Activated naive CD4-positive, alpha-beta T cell treated with anti-CD3 and anti-CD28 coated beads, Interleukin-2, amount 10 ng/mL, durations not matched to agents 7 days and 5 days (primary cell): ENCODE results near the gene NTN5.
"Not testable (repeated sequence)": the region's sequence is repeated elsewhere in the genome, so short reads cannot be mapped to it uniquely, and the experiment has no call there.

ENCODE experiments used
- CTCF ChIA-PET: fragments of 350-600 bp; sonication (Branson Sonifier 250); formaldehyde crosslinking; loops from one replicate; lab custom pipeline; 2021; ENCODE audit warnings: antibody characterized with exemption; lab: Charles Lee
- DNase-seq: peaks from one replicate; pipeline ENCODE4 v3.0.0-alpha.2; 2020
- H3K27ac Mint-ChIP-seq: one replicate; pipeline ENCODE4 v1.8.0; 2021; ENCODE audit warnings: mild to moderate bottlenecking, moderate library complexity, mixed read lengths
- H3K27me3 Mint-ChIP-seq: one replicate; pipeline ENCODE4 v1.8.0; 2021; ENCODE audit warnings: mild to moderate bottlenecking, mixed read lengths
- H3K36me3 Mint-ChIP-seq: one replicate; pipeline ENCODE4 v1.8.0; 2021; ENCODE audit warnings: mixed read lengths
- H3K4me1 Mint-ChIP-seq: one replicate; pipeline ENCODE4 v1.8.0; 2021; ENCODE audit warnings: mixed read lengths
- H3K4me3 Mint-ChIP-seq: one replicate; pipeline ENCODE4 v1.8.0; 2021; ENCODE audit warnings: mild to moderate bottlenecking, moderate library complexity, mixed read lengths
- H3K9me3 Mint-ChIP-seq: one replicate; pipeline ENCODE4 v1.8.0; 2021; ENCODE audit warnings: mixed read lengths

The NTN5 gene

GRCh38 chr19:48672994-48673393, at the start of gene NTN5:
Gene NTN5, minus strand, starts transcription at chr19:48673017. Its CDS starts 2,031 bp downstream, at chr19:48670986.
- Mint-ChIP-seq H3K9me3 (peaks cover 6% of the 10 kb centered on the region), H3K27me3 (peaks cover 27% of the 10 kb centered on the region), H3K4me3 (no peak within 1 kb of the TSS), H3K27ac (no peak within 1 kb of the TSS), H3K36me3 (no peaks in the 10 kb centered on the region), H3K4me1 (peaks cover 6% of the 10 kb centered on the region)
- DNase-seq: no peak
- CTCF ChIA-PET: interaction anchor here (0.5 to 4.3 kb wide), 2 partner anchors 27 to 112 kb away, joined by 3 to 31 read pairs; partner anchors contain the start of gene CA11

GRCh38 chr19:48722196-48722708, 49.4 kb upstream of the NTN5 start:
- H3K4me3 Mint-ChIP-seq: peak overlapping the region; percentile 26
- peaks cover 10% of the 10 kb centered on the region for H3K27me3 Mint-ChIP-seq
- CTCF ChIA-PET: no interaction called here
- peaks cover 48% of the 10 kb centered on the region for H3K4me1 Mint-ChIP-seq
- DNase-seq: no peak
- H3K9me3 Mint-ChIP-seq: peaks cover 18% of the 10 kb centered on the region
- H3K36me3 Mint-ChIP-seq: peaks cover 21% of the 10 kb centered on the region
- H3K27ac Mint-ChIP-seq: no peak overlapping the region

GRCh38 chr19:48720613-48721296, 47.9 kb upstream of the NTN5 start:
- Mint-ChIP-seq H3K27ac (peak overlapping the region; percentile 98), H3K27me3 (peaks cover 12% of the 10 kb centered on the region), H3K4me3 (peak overlapping the region; percentile 96), H3K36me3 (peaks cover 11% of the 10 kb centered on the region), H3K4me1 (peaks cover 37% of the 10 kb centered on the region), H3K9me3 (peaks cover 9% of the 10 kb centered on the region)
- peak; percentile 96 for DNase-seq
- CTCF ChIA-PET: no interaction called here

GRCh38 chr19:48720251-48720612, 47.4 kb upstream of the NTN5 start:
- peak overlapping the region; percentile 96 for H3K4me3 Mint-ChIP-seq
- no peak for DNase-seq
- CTCF ChIA-PET: no interaction called here

GRCh38 chr19:48719263-48720171, 46.7 kb upstream of the NTN5 start, which contains the start of gene MAMSTR:
Gene MAMSTR, minus strand, starts transcription at chr19:48719725. Its CDS starts 694 bp downstream, at chr19:48719031.
- no peak for DNase-seq
- Mint-ChIP-seq H3K36me3 (peaks cover 1% of the 10 kb centered on the region), H3K4me1 (peaks cover 36% of the 10 kb centered on the region), H3K27me3 (peaks cover 15% of the 10 kb centered on the region), H3K4me3 (peak within 1 kb of the TSS; percentile 96), H3K27ac (peak within 1 kb of the TSS; percentile 98), H3K9me3 (no peaks in the 10 kb centered on the region)
- CTCF ChIA-PET: no interaction called here

More at GRCh38 chr19:48720251-48720612, 47.4 kb upstream of the NTN5 start:
- Mint-ChIP-seq H3K36me3 (peaks cover 6% of the 10 kb centered on the region), H3K27me3 (peaks cover 15% of the 10 kb centered on the region), H3K27ac (peak overlapping the region; percentile 98), H3K9me3 (peaks cover 5% of the 10 kb centered on the region), H3K4me1 (peaks cover 37% of the 10 kb centered on the region)

GRCh38 chr19:48718711-48719231, 46.0 kb upstream of the NTN5 start:
- no peak overlapping the region for H3K4me3 Mint-ChIP-seq
- peaks cover 40% of the 10 kb centered on the region for H3K4me1 Mint-ChIP-seq
- CTCF ChIA-PET: no interaction called here
- peak overlapping the region; percentile 55 for H3K27ac Mint-ChIP-seq
- H3K9me3 Mint-ChIP-seq: no peaks in the 10 kb centered on the region
- peaks cover 1% of the 10 kb centered on the region for H3K36me3 Mint-ChIP-seq
- no peak for DNase-seq
- H3K27me3 Mint-ChIP-seq: peaks cover 15% of the 10 kb centered on the region

GRCh38 chr19:48718106-48718505, 45.3 kb upstream of the NTN5 start:
- Mint-ChIP-seq H3K4me1 (peaks cover 45% of the 10 kb centered on the region), H3K27me3 (peaks cover 15% of the 10 kb centered on the region)
- H3K36me3 Mint-ChIP-seq, H3K9me3 Mint-ChIP-seq, H3K27ac Mint-ChIP-seq, DNase-seq, H3K4me3 Mint-ChIP-seq: not testable (repeated sequence)
- CTCF ChIA-PET: interaction anchor here (0.7 kb wide), 1 partner anchor 110 kb away, joined by 3 read pairs; no protein-coding TSS in a partner anchor

GRCh38 chr19:48716562-48717291, 43.9 kb upstream of the NTN5 start:
- DNase-seq: no peak
- no peaks in the 10 kb centered on the region for H3K9me3 Mint-ChIP-seq
- H3K36me3 Mint-ChIP-seq: peaks cover 4% of the 10 kb centered on the region
- peaks cover 15% of the 10 kb centered on the region for H3K27me3 Mint-ChIP-seq
- H3K27ac Mint-ChIP-seq: no peak overlapping the region
- no peak overlapping the region for H3K4me3 Mint-ChIP-seq
- peaks cover 42% of the 10 kb centered on the region for H3K4me1 Mint-ChIP-seq
- CTCF ChIA-PET: no interaction called here

GRCh38 chr19:48715681-48716171, 42.9 kb upstream of the NTN5 start:
- CTCF ChIA-PET: no interaction called here
- peak overlapping the region; percentile 78 for H3K4me3 Mint-ChIP-seq
- peaks cover 33% of the 10 kb centered on the region for H3K4me1 Mint-ChIP-seq
- peaks cover 15% of the 10 kb centered on the region for H3K27me3 Mint-ChIP-seq
- H3K36me3 Mint-ChIP-seq: peaks cover 8% of the 10 kb centered on the region
- DNase-seq: no peak
- peaks cover 7% of the 10 kb centered on the region for H3K9me3 Mint-ChIP-seq
- peak overlapping the region; percentile 52 for H3K27ac Mint-ChIP-seq

- H3K4me3 Mint-ChIP-seq: peak overlapping the region; percentile 78
These were observed 42.2 kb upstream of the NTN5 start for GRCh38 chr19:48714759-48715675.

GRCh38 chr19:48713864-48714755, 41.3 kb upstream of the NTN5 start:
- Mint-ChIP-seq H3K9me3 (peaks cover 7% of the 10 kb centered on the region), H3K27me3 (peaks cover 12% of the 10 kb centered on the region), H3K4me3 (peak overlapping the region; percentile 78), H3K36me3 (peaks cover 8% of the 10 kb centered on the region), H3K4me1 (peaks cover 27% of the 10 kb centered on the region), H3K27ac (peak overlapping the region; percentile 87)
- CTCF ChIA-PET: interaction anchor here (1.5 to 1.9 kb wide), 4 partner anchors 24 to 39 kb away, joined by 4 to 6 read pairs (median 6); no protein-coding TSS in a partner anchor
- peak; percentile 100 for DNase-seq

More at GRCh38 chr19:48714759-48715675, 42.2 kb upstream of the NTN5 start:
- no peak for DNase-seq
- CTCF ChIA-PET: interaction anchor here (1.5 kb wide), 1 partner anchor 24 kb away, joined by 5 read pairs; no protein-coding TSS in a partner anchor
- peak overlapping the region; percentile 87 for H3K27ac Mint-ChIP-seq
- peaks cover 27% of the 10 kb centered on the region for H3K4me1 Mint-ChIP-seq
- H3K36me3 Mint-ChIP-seq: peaks cover 8% of the 10 kb centered on the region
- peaks cover 15% of the 10 kb centered on the region for H3K27me3 Mint-ChIP-seq
- H3K9me3 Mint-ChIP-seq: peaks cover 7% of the 10 kb centered on the region
